NT2/D1 (cell line): ENCODE results near the gene PRKN.

Source experiments
- DNase-seq: peaks from one replicate; pipeline ENCODE4 v3.0.0-alpha.2; 2011; ENCODE audit warnings: low read depth, low spot score
- H3K27me3 ChIP-seq: 2 replicates; pipeline ENCODE4 v1.6.0; 2011; ENCODE audit warnings: mild to moderate bottlenecking; ENCODE audit not compliant: insufficient read length, insufficient read depth
- H3K36me3 ChIP-seq: 2 replicates; pipeline ENCODE4 v1.6.1; 2011; ENCODE audit warnings: mild to moderate bottlenecking, low read length, mixed read lengths; ENCODE audit not compliant: insufficient read depth, insufficient read length
- H3K4me1 ChIP-seq: 2 replicates; pipeline ENCODE4 v1.5.1; 2011; ENCODE audit not compliant: insufficient read depth, insufficient read length
- H3K4me3 ChIP-seq: 2 replicates; pipeline ENCODE4 v1.5.1; 2011; ENCODE audit warnings: low read depth; ENCODE audit not compliant: insufficient read length
- H3K9ac ChIP-seq: 2 replicates; pipeline ENCODE4 v1.6.0; 2011; ENCODE audit warnings: low read depth; ENCODE audit not compliant: insufficient read length
- H3K9me3 ChIP-seq: 2 replicates; pipeline ENCODE4 v1.5.1; 2011; ENCODE audit warnings: mild to moderate bottlenecking, low read length; ENCODE audit not compliant: insufficient read depth
- SUZ12 ChIP-seq: IDR thresholded peaks from 2 replicates; pipeline ENCODE4 v1.6.1; 2011; ENCODE audit not compliant: insufficient read length, insufficient read depth; ENCODE audit errors: extremely low read depth
- YY1 ChIP-seq: IDR thresholded peaks from 2 replicates; pipeline ENCODE4 v1.6.1; 2011; ENCODE audit not compliant: insufficient read length, insufficient read depth
- ZNF274 ChIP-seq: IDR thresholded peaks from 2 replicates; pipeline ENCODE4 v1.6.1; 2011; ENCODE audit warnings: mild to moderate bottlenecking, low read depth, low read length

PRKN gene

DNA sequence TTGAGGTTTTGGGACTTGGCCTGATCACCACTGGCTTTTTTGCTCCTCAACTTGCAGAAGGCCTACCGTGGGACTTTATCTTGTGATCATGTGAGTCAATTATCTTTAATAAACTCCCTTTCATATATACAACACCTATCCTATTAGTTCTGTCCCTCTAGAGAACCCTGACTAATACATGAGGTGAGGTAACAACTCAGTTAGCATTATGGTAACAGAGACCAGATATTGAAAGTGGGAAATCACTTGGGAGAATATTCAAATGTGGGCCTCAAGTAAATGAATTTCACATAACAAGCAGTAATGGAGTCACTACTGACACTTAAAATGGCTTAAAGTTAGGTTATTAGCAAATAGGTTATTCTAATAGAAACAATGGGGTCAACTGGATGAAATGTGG is 1015.6 kb downstream of the PRKN start:
- no peak for DNase-seq
- Histone ChIP-seq H3K9me3 (no peaks in the 10 kb centered on the region), H3K36me3 (no peaks in the 10 kb centered on the region), H3K4me1 (no peaks in the 10 kb centered on the region), H3K4me3 (no peak overlapping the region), H3K9ac (no peak overlapping the region), H3K27me3 (no peaks in the 10 kb centered on the region)
- TF ChIP-seq SUZ12 (no peak), ZNF274 (no peak), YY1 (no peak)

- H3K27me3 ChIP-seq = no peaks in the 10 kb centered on the region
- TF ChIP-seq ZNF274 (no peak), YY1 (no peak)
- H3K4me3 ChIP-seq = no peak overlapping the region
- no peaks in the 10 kb centered on the region for H3K4me1 ChIP-seq
- DNase-seq = no peak
- H3K9ac ChIP-seq = no peak overlapping the region
- no peaks in the 10 kb centered on the region for H3K9me3 ChIP-seq
- no peaks in the 10 kb centered on the region for H3K36me3 ChIP-seq
These were observed 1016.1 kb downstream of the PRKN start for GRCh38 chr6:161711515-161711914.

GRCh38 chr6:161710698-161711097 is 1016.9 kb downstream of the PRKN start:
- Histone ChIP-seq H3K4me3 (no peak overlapping the region), H3K36me3 (no peaks in the 10 kb centered on the region), H3K27me3 (no peaks in the 10 kb centered on the region), H3K9ac (no peak overlapping the region), H3K9me3 (no peaks in the 10 kb centered on the region), H3K4me1 (no peaks in the 10 kb centered on the region)
- no peak for DNase-seq
- no peak for TF ChIP-seq ZNF274
- no peak for TF ChIP-seq SUZ12
- TF ChIP-seq YY1 = no peak

GRCh38 chr6:161701056-161701455 is 1026.5 kb downstream of the PRKN start:
- Histone ChIP-seq H3K9ac (no peak overlapping the region), H3K4me1 (no peaks in the 10 kb centered on the region), H3K36me3 (no peaks in the 10 kb centered on the region), H3K27me3 (no peaks in the 10 kb centered on the region), H3K4me3 (no peak overlapping the region), H3K9me3 (no peaks in the 10 kb centered on the region)
- no peak for DNase-seq
- TF ChIP-seq SUZ12 = no peak

GRCh38 chr6:161696801-161697200 is 1030.8 kb downstream of the PRKN start:
- H3K9me3 ChIP-seq = no peaks in the 10 kb centered on the region
- H3K4me3 ChIP-seq = no peak overlapping the region
- no peaks in the 10 kb centered on the region for H3K4me1 ChIP-seq
- TF ChIP-seq ZNF274 (no peak), SUZ12 (no peak), YY1 (no peak)
- no peak overlapping the region for H3K9ac ChIP-seq
- no peaks in the 10 kb centered on the region for H3K36me3 ChIP-seq
- no peak for DNase-seq
- no peaks in the 10 kb centered on the region for H3K27me3 ChIP-seq

- H3K36me3 ChIP-seq = no peaks in the 10 kb centered on the region
- H3K4me1 ChIP-seq = no peaks in the 10 kb centered on the region
- no peaks in the 10 kb centered on the region for H3K27me3 ChIP-seq
- H3K9ac ChIP-seq = no peak overlapping the region
- no peak overlapping the region for H3K4me3 ChIP-seq
- H3K9me3 ChIP-seq = no peaks in the 10 kb centered on the region
- no peak for TF ChIP-seq YY1
- TF ChIP-seq ZNF274 = no peak
- no peak for TF ChIP-seq SUZ12
- peak; percentile 5 for DNase-seq
These were observed 1032.6 kb downstream of the PRKN start for GRCh38 chr6:161694995-161695394.

- peaks cover 2% of the 10 kb centered on the region for H3K4me1 ChIP-seq
- H3K4me3 ChIP-seq = no peak overlapping the region
- no peaks in the 10 kb centered on the region for H3K36me3 ChIP-seq
- DNase-seq = no peak
- H3K27me3 ChIP-seq = no peaks in the 10 kb centered on the region
- H3K9ac ChIP-seq = no peak overlapping the region
- TF ChIP-seq SUZ12 (no peak), ZNF274 (no peak), YY1 (no peak)
- H3K9me3 ChIP-seq = no peaks in the 10 kb centered on the region
These were observed 1040.9 kb downstream of the PRKN start for GRCh38 chr6:161686655-161687054.
